ENCODE measurements around the gene KIAA1614. TPM values are rescaled to one million over a fixed set of nuclear protein-coding genes. Genes with fewer than 3 reads are reported as not detected.
"Not testable (repeated sequence)": the region's sequence is repeated elsewhere in the genome, so short reads cannot be mapped to it uniquely, and the experiment has no call there.

The KIAA1614 gene
- total RNA-seq, 1 donor from 2014 or later, result 0.13 TPM

GRCh38 chr1:180956028-180956640 is 43.4 kb downstream of the KIAA1614 start:
- DNase-seq (ENCODE audit: low spot score) (no peak), ATAC-seq (no peak)

DNA sequence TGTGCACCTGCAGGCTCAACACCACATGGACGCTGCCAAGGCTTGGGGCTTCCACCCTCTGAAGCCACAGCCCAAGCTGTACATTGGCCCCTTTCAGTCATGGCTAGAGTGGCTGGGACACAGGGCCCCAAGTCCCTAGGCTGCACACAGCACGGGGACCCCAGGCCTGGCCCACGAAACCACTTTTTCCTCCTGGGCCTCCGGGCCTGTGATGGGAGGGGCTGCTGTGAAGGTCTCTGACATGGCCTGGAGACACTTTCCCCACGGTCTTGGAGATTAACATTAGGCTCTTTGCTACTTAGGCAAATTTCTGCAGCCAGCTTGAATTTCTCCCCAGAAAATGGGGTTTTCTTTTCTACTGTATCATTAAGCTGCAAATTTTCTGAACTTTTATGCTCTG is 46.9 kb downstream of the KIAA1614 start:
- not testable (repeated sequence) for ATAC-seq; DNase-seq (ENCODE audit: low spot score)

DNA sequence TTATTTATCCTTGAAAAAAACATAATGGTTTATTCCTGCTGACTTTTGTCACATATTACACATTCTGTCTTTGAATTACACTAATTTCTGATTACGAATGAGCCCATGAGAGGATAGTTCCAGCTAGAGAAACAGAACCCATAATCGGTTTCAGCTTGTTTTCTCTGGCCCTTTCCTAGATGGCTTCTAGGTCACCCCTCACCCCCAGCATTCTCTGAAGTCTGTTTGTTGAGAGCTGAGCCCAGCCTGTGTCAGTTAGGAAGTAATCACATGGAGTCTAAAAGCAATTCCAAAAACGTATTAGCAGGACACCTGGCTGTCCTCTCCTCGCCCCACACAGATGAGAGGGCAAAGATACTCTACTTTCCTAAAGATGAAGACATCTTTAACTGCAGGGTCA is 48.9 kb downstream of the KIAA1614 start:
- ATAC-seq (no peak), DNase-seq (ENCODE audit: low spot score) (no peak)

DNA sequence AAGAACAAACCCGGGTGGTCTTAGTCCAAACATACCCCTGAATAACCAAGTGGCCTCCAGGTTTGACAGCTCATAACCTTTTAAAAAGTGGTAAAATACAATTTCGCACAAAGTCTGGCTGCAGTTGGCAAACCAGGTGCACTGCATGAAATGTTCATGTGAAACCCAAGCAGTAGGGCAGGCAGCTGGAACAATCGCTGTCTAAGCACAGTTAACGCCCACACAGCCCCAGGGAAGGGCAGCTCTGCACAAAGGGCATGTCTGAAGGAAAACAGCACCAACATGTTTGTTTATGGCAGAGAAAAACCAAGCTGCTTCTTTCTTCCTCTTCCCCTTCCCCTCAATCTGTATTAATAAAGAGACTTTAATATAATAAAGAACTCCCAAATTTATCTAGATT is 49.5 kb downstream of the KIAA1614 start:
- ATAC-seq, result peak; percentile 74

DNA sequence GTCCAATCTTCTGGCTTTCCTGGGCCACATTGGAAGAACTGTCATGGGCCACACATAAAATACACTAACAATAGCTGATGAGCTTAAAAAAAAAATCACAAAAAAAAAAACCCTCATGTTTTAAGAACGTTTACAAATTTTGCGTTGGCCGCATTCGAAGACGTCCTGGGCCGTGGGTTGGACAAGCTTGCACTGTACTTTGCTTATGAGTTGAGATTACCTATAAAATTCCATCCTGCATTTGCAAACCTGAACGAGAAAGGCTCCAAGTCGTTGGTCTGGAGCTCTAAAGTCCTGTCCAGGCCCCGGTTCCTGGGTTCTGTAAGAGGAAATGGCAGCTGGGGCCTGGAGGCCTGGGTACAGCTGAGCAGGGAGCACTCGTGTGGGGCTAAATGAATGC is 51.4 kb downstream of the KIAA1614 start:
- ATAC-seq (no peak), DNase-seq (ENCODE audit: low spot score) (no peak)

More for the DNA sequence above, 49.5 kb downstream of the KIAA1614 start:
- no peak for DNase-seq (ENCODE audit: low spot score)

GRCh38 chr1:180964595-180964994 is 51.9 kb downstream of the KIAA1614 start:
- no peak for DNase-seq (ENCODE audit: low spot score)
- ATAC-seq, result no peak

GRCh38 chr1:180966312-180966711 is 53.6 kb downstream of the KIAA1614 start:
- ATAC-seq (no peak), DNase-seq (ENCODE audit: low spot score) (no peak)

GRCh38 chr1:180966744-180967536 is 54.2 kb downstream of the KIAA1614 start:
- no peak for DNase-seq (ENCODE audit: low spot score)

DNA sequence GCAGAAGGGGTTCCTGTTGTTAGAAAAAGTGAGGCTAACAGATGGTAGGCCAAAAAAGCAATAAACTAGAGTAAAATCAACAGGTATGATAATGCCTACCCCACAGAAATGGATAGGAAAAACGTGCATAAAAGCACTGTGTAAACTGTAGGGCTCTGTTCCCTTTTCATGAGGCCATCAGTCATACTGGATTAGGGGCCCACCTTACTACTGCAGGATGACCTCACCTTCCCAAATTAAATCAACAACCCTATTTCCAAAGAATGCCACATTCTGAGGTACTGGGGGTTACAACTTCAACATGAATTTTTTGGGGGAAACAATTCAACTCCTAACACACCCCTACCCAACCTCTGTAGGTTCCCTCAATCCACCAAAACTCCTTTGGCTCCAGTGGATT is 54.9 kb downstream of the KIAA1614 start:
- DNase-seq (ENCODE audit: low spot score) (no peak), ATAC-seq (no peak)

More at GRCh38 chr1:180966744-180967536, 54.2 kb downstream of the KIAA1614 start:
- no peak for ATAC-seq

DNA sequence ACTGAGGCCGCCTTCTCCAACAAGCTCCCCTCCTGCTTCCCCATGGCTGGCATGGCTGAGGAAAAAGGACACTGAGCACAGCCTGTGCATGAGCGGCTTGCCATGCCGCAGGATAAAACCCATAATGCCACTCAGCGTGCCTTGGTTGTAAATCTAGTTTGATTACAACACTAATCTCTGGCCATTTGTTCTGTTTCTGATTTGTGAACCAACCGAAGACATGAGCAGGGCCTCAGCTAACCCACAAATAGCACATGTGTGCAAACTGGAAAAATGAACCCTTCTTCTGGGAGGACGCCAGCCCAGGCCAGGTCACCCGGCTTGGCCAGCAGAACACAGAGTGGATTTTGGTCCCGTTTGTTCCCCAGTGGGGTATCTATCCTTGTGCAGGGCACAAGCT is 56.1 kb downstream of the KIAA1614 start:
- ATAC-seq; DNase-seq (ENCODE audit: low spot score): not testable (repeated sequence)

- DNase-seq (ENCODE audit: low spot score) (no peak), ATAC-seq (no peak)
Observed at GRCh38 chr1:180969434-180969833, 56.7 kb downstream of the KIAA1614 start.

DNA sequence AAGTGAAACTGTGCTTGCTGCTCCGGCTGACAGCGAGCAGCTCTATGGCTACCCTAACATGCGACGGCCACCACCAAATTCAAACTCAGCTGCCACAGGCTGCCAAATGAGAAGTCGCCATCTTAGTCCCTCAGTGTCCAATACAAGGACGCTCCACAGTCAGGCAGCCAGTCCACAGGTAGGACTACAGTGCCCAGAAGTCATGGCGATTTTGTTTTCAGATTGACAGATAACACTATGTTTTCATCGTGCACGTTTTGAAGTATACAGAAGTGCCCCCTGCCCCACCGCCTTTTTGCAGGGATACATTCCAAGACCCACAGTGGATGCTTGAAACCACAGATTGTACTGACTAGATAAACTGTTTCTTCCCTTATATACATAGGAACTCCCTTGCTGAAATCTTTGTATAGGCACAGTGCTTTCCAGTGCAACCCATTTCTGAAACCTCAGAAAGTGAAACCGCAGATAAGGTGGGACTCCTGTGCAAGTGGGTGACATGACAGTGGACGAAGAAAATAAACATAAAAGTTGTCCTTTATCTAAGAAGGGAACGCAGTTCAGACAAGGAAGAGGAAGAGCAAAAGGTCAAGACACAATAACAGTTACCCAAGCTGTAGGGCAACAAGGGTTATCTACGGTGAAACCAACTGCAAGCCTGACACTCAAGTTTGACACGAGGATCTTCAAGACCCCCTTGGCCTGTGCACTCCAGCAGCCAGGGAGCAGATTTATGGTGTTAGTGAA is 57.8 kb downstream of the KIAA1614 start:
- DNase-seq (ENCODE audit: low spot score) (no peak), ATAC-seq (no peak)

- ATAC-seq (no peak), DNase-seq (ENCODE audit: low spot score) (no peak)
Observed at GRCh38 chr1:180971273-180971997, 58.7 kb downstream of the KIAA1614 start.

GRCh38 chr1:180973369-180973768 is 60.7 kb downstream of the KIAA1614 start:
- DNase-seq (ENCODE audit: low spot score) (no peak), ATAC-seq (peak; percentile 44)

DNA sequence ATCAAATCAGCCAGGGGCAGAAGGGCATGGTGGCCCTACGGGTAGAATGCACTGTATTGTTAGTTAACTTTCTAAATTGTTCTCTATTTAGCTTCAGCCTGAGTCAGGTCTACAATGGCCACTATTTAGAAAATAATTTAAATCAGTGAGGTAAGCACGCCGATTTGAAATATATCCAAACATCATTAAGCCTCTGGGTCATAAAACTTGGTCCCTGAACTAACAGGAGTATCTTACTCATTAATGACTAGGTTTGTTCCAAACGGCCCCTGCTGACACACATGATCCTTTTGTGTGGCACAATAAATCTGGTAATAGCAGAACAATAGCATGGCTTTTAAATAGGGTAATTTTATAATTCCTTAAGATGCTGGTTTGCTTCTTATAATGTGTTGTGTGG is 61.5 kb downstream of the KIAA1614 start:
- no peak for DNase-seq (ENCODE audit: low spot score)
- no peak for ATAC-seq

DNA sequence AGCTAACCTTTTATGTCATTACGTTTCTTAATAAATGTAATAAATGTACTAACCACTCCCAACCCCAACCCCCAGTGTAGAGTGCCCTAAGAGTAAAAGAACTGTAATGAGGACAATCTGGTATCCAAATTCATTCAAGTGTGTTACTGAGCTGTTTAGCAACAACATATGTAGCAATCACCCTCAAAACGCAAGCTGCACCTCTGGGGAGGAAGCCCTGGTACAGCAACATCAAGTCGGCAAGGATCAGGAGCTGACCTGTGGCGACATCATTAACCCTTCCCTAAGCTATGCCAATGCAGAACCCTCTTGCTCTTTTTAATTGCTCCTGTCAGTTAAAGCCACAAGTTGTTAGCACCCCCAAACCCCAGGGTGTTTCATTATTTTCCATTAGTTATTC is 62.9 kb downstream of the KIAA1614 start:
- ATAC-seq (no peak), DNase-seq (ENCODE audit: low spot score) (no peak)

GRCh38 chr1:180976191-180976590 is 63.5 kb downstream of the KIAA1614 start:
- no peak for ATAC-seq
- DNase-seq (ENCODE audit: low spot score), result no peak

GRCh38 chr1:180976732-180977357 is 64.1 kb downstream of the KIAA1614 start:
- ATAC-seq (no peak), DNase-seq (ENCODE audit: low spot score) (no peak)

DNA sequence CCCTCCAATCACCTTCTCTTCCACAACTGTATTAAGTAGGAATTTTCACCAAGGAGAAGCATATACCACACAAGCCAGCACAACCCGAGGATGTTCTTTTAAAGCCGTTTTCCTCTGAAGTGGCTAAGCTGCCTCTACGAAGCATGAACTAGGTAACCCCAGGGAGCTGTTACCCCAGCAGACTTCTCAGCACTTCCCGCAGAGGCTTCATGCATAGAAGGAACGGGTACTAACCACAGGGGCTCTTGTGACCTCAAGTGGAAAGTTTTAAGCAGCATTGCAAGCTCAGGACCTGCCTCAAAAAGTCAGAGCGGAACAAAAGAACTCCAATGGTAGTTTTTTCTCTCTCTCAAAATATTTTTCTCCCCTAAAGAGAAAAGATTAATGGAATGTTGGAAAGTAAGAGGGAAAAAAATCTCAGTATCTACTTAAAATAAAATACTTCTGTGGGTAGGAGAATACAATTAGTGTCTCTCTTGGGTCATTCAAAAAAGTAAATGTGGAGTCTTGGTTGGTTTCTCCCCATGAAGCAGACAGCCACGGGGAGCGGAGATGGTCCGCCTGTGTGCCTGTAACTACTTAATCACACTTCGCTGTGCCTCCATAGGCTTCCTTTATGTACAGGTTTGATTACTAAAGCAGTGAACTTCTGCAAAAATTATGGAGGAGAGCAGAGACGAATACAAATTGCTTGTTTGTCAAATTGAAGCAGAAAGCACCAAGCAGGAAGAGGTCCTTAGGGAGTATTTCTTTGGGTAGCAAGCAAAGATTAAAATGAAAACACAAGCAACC is 69.1 kb downstream of the KIAA1614 start:
- DNase-seq (ENCODE audit: low spot score) (no peak), ATAC-seq (no peak)

- ATAC-seq, result no peak
- no peak for DNase-seq (ENCODE audit: low spot score)
Observed at GRCh38 chr1:180982422-180982821, 69.7 kb downstream of the KIAA1614 start.
